Measurements from ENCODE around the gene CCL17. TPM values are rescaled to one million over a fixed set of nuclear protein-coding genes. Genes with fewer than 3 reads are reported as not detected.

The CCL17 gene
- total and polyA plus RNA-seq, 2 of the 4 experiments (the other 2 are of a cell fraction), result not detected

- ChIA-PET CTCF (no interaction called here), POLR2A (ENCODE audit: unreplicated experiment) (no interaction called here)
- Histone ChIP-seq H3K9ac (ENCODE audit: low read depth, low read length) (no peak overlapping the region), H3K4me2 (ENCODE audit: low read depth, low read length) (no peak overlapping the region), H3K36me3 (ENCODE audit: control insufficient read depth, insufficient read depth, low read length) (no peaks in the 10 kb centered on the region), H2BK20ac (ENCODE audit: low read depth, low read length) (no peak overlapping the region), H3K27ac (ENCODE audit: insufficient read depth, low read length) (no peak overlapping the region), H3K9me3 (ENCODE audit: control insufficient read depth, insufficient read depth, low read length) (peaks cover 3% of the 10 kb centered on the region), H4K5ac (ENCODE audit: low read depth, low read length) (no peak overlapping the region), H3K23ac (ENCODE audit: low read depth, low read length) (no peak overlapping the region), H3K4me3 (ENCODE audit: insufficient read depth, low read depth, low read length) (no peak overlapping the region), H4K91ac (ENCODE audit: insufficient read depth, low read depth, low read length) (no peak overlapping the region), H3K4ac (ENCODE audit: low read depth, low read length) (no peak overlapping the region), H3K27me3 (ENCODE audit: control insufficient read depth, insufficient read depth, low read length) (peaks cover 47% of the 10 kb centered on the region), H2AK9ac (replicated peaks; ENCODE audit: low read depth, low read length, poor library complexity) (no peak overlapping the region), H3K9me1 (ENCODE audit: insufficient read depth, low read length) (no peaks in the 10 kb centered on the region), H3K79me1 (ENCODE audit: low read depth in 1 of 2, low read length in 2 of 2) (no peaks in the 10 kb centered on the region), H2AFZ (replicated peaks; ENCODE audit: low read length, poor library complexity) (no peak overlapping the region), H4K8ac (ENCODE audit: low read depth in 2 of 2, low read length in 2 of 2) (no peak overlapping the region), H2BK5ac (ENCODE audit: low read depth, low read length, poor library complexity, severe bottlenecking) (no peak overlapping the region), H3K18ac (ENCODE audit: low read depth, low read length) (no peak overlapping the region), H2BK120ac (ENCODE audit: low read depth, low read length) (no peak overlapping the region), H3K56ac (ENCODE audit: extremely low read depth, insufficient read depth, low read length) (no peak overlapping the region), H3K14ac (replicated peaks; ENCODE audit: low read depth, low read length) (no peak overlapping the region), H3K4me1 (ENCODE audit: control insufficient read depth, insufficient read depth, low read length) (no peaks in the 10 kb centered on the region), H4K20me1 (ENCODE audit: insufficient read depth, low read length) (no peaks in the 10 kb centered on the region), H2AK5ac (ENCODE audit: low read depth, low read length) (no peak overlapping the region), H2BK15ac (ENCODE audit: low read depth, low read length) (no peak overlapping the region)
- dilution Hi-C loops (cut with HindIII; ENCODE audit: low sequenced_read_pairs, unreplicated experiment) (no loop called here), intact Hi-C loops (cut with micrococcal nuclease) (no loop called here), in situ Hi-C loops (cut with MboI; ENCODE audit: low sequenced_read_pairs) (no loop called here)
- ATAC-seq (ENCODE audit: low read depth) (no peak), DNase-seq (no peak)
- TF ChIP-seq MAZ (IDR thresholded peaks at IDR 0.05; ENCODE audit: borderline replicate concordance, low read depth, low read length), result no peak
- TF ChIP-seq MAFK (IDR thresholded peaks at IDR 0.05; ENCODE audit: low read depth, low read length), result peak; percentile 67
- no peak for TF ChIP-seq CHD1 (IDR thresholded peaks at IDR 0.05; ENCODE audit: low read depth, low read length)
- no peak for TF ChIP-seq RAD21 (IDR thresholded peaks at IDR 0.05; ENCODE audit: low read length)
- 80% methylated on average over 1 of the region's 5 CpGs; no CpG with 5 or more reads in 1 of the 2 experiments for WGBS, 2 experiments (ENCODE audit: extremely low coverage in 2 of 2, insufficient read length in 1 of 2)
- no TSS peak for BruUV-seq (replicated peaks)
These were observed 9.5 kb upstream of the CCL17 start for GRCh38 chr16:57395026-57395425.

Data from IMR-90 (cell line).